HG03520 (cell line): ENCODE results near the gene KRTAP10-6.
"Not testable (repeated sequence)": the region's sequence is repeated elsewhere in the genome, so short reads cannot be mapped to it uniquely, and the experiment has no call there.

Source experiments
- ATAC-seq: cut with Tn5 transposase; IDR thresholded peaks from one replicate; pipeline ENCODE4 v1.9.1; 2021; ENCODE audit warnings: mild to moderate bottlenecking, moderate library complexity; ENCODE audit not compliant: unreplicated experiment

Gene KRTAP10-6

DNA sequence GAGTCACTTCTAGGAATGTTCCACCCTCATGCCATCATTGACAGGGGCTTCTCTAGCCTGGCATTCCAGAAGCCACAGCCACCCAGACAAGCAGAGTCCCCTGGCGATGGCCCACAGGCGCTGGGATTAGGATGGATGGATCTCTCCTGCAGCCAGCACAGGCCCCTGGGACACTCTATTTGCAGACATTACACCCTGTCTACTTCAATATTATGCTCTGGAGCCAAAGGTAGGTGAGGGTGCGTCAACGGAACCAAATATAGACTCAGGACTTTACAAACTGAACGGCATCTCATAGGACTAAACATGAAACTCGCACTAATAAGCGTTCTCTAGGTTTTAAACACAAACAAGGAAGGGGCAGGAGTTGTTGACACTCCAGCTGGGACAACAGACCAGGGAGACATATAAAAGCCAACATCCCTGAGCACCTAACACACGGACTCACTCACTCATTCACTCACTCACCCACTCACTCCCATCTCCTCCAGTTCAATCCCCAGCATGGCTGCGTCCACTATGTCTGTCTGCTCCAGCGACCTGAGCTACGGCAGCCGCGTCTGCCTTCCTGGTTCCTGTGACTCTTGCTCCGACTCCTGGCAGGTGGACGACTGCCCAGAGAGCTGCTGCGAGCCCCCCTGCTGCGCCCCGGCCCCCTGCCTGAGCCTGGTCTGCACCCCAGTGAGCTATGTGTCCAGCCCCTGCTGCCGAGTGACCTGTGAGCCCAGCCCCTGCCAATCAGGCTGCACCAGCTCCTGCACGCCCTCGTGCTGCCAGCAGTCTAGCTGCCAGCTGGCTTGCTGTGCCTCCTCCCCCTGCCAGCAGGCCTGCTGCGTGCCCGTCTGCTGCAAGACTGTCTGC is 8.0 kb upstream of the KRTAP10-6 start, which contains the start of gene KRTAP10-7:
TSS of gene KRTAP10-7 (plus strand) at position 480 of the 861 bp plus-strand sequence. CDS start at position 505, 25 bp downstream.
- not testable (repeated sequence) for ATAC-seq

DNA sequence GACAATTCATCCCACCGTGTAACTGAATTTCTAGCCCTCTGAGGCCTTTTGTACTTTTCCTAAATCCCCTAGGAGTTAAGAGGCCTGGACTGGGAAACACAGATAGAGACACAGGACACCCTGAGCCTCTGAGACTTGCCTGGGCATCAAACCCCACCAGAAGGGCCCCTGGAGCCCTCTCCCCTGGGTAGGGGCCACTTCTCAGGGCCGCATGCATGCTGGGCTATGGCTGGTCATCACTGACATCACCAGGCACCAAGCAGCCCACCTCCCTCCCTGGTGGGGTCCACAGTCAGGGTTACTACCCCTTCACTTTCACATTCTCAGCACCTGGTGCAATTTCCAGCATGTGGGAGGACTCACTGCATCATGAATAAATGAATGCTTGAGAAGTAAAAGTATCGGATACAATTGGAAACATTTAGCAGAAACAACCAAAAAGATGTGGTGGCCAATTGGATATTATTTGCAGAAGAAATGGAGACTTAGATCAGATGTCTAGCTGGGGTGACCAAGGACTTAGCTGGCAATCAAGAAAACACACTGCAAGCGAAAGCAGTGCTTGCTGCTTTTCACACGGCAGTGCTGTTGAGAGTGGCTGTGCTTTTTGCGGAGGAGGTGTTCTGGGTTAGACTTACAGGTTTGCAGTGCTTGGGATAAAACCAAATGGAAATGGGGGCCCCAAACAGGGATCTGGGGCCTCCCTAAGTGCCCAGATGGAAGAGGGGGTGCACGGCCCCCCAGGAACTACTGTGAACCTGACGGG is 7.1 kb upstream of the KRTAP10-6 start:
- ATAC-seq: no peak

DNA sequence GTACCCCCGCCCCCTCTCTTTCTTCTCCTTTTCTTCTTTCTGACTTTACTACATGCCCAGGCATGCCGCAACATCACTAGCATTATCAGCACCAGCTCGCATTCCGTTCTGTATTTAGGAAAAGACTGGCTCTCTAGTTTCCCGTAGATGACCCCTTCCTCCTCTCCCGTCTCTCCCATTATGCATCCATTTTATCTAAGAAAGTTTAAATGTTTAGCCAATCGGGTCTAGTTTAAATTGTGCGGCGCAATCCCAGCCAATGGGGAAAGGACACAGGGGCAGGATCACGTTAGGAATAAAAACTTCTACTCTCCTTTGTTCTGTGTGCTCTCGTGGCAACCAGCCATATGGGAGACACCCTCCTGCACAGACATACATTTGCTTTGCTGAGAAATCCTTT is 5.8 kb upstream of the KRTAP10-6 start:
- no peak for ATAC-seq

DNA sequence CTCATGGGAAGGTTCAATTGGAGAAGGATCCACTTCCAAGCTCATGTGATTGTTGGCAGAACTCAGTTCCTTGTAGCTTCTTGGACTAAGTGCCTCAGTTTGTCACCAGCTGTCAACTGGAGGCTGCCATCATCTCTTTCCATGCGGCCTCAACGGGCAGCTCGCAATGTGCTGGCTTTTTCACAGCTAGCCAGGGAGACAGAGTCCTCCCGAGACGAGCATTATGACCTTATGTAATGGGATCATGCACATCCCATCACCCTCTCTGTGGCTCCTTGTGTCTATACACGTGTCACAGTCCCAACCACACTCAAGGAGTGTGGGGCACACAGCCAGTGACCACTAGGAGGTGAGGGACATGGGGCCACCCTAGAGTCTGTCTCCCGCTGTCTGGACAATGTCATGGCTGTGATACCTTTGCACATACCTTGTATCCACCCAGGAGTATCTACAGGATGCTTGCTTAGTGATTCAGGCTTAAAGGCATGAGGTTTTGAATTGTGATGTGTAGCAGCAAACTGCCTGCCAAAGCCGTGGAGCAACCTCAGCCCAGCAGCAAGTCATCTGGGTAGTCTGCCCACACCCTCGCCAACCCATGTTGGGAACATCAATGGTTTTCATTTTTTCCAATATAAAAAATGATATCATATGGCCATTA is 3.9 kb upstream of the KRTAP10-6 start:
- ATAC-seq: no peak

DNA sequence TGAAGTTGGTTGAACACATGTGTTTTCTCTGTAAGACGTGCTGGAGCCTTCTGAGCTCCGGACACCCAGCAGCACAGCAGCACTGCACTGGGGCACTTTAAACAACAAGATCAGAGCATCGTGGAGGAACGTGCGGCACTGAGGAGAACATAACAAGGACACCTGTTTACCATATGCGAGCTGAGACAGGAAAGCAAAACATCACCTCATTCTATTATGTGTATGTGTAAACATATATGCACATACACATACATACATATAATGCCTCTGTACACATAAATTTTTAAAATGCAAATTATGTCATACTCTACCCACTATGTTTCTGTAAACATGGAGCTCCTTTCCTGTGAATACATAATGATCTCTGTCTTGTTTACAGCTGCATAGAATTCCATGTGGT is 3.2 kb upstream of the KRTAP10-6 start:
- ATAC-seq: no peak

GRCh38 chr21:44594406-44594916 is 2.2 kb upstream of the KRTAP10-6 start:
- ATAC-seq: no peak

- no peak for ATAC-seq
These were observed 1.5 kb upstream of the KRTAP10-6 start for GRCh38 chr21:44593598-44594405.

GRCh38 chr21:44591801-44592130 is 539 bp downstream of the KRTAP10-6 start:
- not testable (repeated sequence) for ATAC-seq

DNA sequence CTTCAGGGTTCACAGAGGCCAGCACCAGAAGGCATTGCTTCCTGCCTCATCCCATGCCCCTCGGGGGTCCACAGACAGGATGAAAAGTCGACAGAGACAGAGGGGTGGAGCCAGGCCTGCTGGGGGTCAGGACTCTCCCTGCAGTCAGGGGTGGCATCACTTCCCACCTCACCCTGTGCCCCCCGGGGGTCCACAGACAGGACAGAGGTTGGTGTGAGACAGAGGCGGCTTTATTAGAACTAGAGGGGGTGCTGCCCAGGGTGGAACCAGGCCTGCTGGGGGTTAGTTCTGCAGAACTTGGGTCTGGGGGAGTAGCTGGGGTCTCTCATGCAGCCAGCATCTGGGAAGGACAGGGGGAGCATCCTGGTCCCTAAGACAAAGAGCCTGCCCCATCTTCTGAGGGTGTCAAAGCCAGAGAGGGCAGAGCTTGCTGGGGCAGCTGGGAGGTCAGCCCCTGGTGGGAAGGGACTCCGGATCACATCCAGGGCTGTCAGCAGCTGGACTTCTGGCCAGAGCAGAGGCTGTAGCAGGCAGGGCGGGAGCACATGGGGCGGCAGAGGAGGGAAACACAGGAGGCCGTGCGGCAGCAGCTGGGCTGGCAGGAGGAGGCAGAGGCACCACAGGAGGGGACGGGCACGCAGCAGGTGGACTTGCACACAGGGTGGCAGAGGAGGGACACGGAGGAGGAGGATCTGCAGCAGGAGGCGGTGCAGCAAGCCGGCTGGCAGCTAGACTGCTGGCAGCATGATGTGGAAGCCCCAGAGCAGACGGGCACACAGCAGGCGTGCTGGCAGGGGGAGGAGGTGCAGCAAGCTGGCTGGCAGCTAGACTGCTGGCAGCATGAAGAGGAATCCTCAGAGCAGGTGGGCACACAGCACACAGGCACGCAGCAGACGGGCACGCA is 1.2 kb downstream of the KRTAP10-6 start:
- not testable (repeated sequence) for ATAC-seq

GRCh38 chr21:44590311-44590721 is 2.0 kb downstream of the KRTAP10-6 start:
- no peak for ATAC-seq

DNA sequence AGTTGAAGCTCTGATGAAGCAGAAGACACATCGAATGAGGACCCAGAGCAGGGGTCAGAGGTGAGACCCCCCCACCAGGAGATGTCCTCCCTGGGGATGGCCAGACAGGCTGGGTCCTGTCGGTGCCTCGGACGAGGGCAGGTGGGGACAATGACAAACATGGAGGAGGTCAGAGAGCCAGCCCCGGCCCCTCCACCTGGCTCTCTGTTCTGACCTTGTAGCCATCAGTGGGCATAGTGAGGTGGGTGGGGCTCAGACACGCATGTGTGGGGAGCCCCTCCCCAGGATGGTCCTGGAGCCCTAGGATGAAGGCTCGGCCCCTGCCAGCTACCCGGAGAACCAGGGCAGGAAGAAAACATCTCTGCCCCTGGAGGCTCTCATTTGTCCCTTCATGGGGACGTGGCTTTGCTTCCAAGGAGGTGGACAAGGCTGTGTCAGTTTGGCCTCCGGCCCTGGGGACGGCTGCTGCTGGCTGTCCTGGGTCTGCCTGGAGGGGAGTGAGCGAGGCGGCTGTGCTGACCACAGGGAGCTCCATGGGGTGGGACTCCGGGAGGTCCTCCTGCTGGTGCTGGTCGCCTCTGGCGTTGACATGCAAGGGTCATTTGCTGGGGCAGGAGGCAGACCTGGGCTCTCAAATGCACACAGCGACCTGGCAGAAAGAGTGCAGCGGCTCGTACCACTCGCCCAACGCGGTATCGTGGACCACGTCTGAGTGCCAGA is 2.6 kb downstream of the KRTAP10-6 start:
- no peak for ATAC-seq

GRCh38 chr21:44589094-44589493 is 3.2 kb downstream of the KRTAP10-6 start:
- ATAC-seq: no peak

DNA sequence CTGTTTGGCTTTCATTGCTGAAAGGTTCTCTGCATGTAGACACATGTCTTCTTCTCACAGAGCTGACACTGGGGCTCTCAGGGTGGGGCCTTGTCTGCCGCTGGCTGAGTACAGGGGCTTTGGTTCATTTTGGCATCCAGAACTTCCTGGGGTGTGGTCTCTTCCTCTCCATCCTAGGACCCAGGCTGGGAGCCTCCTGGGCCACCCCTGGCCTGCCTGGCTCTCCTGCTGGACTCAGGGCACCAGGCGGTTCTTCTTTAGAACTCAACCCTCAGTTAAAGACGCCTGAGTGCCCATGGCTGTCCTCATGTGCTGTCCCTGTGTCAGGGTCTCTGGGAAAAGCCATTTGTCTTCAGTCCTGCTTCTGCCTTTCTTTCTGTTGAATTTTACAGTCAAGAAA is 6.4 kb downstream of the KRTAP10-6 start:
- ATAC-seq: no peak

DNA sequence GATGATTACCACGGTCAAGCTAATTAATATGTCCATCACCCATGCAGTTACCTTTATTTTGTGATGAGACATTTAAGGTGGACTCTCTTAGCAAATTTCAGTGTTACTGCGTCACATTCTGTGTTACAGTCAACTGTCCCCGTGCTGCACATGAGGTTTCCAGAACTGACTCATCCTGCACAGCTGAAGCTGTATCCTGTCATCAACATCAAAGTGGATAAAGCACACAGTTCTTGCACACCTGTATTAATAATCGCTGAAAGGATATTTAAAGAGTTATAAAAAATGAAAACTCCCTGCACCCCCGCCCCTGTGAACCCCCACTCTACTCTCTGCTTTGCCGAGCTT is 8.5 kb downstream of the KRTAP10-6 start:
- ATAC-seq: no peak

DNA sequence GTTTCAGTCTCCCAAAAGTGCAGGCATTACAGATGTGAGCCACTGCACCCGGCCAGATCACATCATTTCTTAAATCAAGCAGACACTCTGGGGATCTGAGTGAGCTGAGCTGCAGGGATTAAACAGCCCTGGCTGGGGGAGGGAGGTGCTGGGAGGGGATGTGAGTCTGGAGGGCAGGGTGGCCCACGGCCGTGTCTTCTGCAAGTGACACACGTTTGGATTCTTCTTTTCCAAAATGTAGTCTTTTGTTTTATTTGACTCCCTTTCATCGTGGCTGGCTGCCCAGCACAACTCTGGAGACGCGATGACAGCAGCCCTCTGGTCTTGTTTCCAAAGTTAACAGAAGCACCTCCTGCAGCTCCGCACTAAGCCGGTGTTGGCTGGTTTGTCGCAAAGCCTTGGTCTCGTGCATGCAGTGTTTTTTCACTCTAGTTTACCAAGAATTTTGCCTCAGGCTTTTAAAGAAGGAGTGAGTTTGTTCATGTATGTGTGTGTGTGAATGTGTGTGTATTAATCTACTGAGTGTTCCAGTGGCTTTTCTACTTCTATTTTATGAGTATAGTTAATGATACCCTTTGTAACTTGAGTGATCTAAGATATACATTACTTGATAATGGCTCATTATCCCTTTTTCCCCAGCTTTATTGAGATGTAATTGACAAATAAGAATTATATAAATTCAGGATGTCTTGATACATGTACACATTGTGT is 9.1 kb downstream of the KRTAP10-6 start:
- no peak for ATAC-seq

- no peak for ATAC-seq
These were observed 10.2 kb downstream of the KRTAP10-6 start for GRCh38 chr21:44582055-44582454.

DNA sequence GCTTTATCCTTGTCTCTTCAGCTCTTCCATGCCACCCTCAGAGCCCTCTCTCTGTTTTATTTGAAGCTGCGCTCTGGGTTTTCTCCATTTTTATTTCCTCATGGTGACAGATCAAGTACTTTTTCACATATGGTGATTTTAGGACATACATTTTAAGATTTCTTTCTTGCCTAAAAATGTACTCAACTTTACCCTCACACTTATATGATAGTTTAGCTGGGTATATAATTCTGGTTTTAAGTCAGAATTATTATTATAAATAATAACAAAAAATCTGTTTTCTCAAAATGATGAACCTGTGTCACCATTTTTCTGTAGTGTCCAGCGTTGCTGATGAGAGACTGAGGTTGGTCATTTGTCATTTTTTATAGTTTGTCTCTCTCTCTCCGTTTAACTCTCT is 11.1 kb downstream of the KRTAP10-6 start:
- no peak for ATAC-seq

DNA sequence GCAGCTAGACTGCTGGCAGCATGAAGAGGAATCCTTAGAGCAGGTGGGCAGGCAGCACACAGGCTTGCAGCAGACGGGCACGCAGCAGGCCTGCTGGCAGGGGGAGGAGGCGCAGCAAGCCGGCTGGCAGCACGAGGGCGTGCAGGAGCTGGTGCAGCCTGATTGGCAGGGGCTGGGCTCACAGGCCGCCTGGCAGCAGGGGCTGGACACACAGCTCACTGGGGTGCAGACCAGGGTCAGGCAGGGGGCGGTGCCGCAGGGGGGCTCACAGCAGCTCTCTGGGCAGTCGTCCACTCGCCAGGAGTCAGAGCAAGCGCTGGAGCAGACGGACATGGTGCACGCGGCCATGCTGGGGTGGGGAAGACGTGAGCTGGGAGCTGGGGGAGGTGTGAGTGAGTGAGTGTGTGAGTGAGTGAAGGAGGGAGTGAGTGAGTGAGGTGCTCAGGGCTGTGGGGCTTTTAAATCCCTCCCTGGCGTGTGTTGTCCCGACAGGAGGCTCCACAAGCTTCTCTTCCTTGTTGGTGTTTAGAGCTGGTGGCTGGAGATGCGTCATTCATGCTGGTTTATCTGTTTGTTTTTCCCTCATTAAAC is 12.0 kb downstream of the KRTAP10-6 start, which contains the start of gene KRTAP10-5:
TSS of gene KRTAP10-5 (minus strand) at position 374 of the 591 bp plus-strand sequence. CDS start at position 348, 26 bp downstream.
- not testable (repeated sequence) for ATAC-seq
